ENCODE results near the gene SOCS1.

SOCS1 gene

GRCh38 chr16:11232302-11232851 is 23.6 kb downstream of the SOCS1 start:
- no peak for DNase-seq (ENCODE audit: low read depth)
- TF ChIP-seq, protein P1, sequence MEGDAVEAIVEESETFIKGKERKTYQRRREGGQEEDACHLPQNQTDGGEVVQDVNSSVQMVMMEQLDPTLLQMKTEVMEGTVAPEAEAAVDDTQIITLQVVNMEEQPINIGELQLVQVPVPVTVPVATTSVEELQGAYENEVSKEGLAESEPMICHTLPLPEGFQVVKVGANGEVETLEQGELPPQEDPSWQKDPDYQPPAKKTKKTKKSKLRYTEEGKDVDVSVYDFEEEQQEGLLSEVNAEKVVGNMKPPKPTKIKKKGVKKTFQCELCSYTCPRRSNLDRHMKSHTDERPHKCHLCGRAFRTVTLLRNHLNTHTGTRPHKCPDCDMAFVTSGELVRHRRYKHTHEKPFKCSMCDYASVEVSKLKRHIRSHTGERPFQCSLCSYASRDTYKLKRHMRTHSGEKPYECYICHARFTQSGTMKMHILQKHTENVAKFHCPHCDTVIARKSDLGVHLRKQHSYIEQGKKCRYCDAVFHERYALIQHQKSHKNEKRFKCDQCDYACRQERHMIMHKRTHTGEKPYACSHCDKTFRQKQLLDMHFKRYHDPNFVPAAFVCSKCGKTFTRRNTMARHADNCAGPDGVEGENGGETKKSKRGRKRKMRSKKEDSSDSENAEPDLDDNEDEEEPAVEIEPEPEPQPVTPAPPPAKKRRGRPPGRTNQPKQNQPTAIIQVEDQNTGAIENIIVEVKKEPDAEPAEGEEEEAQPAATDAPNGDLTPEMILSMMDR (conservative IDR thresholded peaks at IDR 0.05; ENCODE audit: low read depth, low read length), result no peak
- no peak overlapping the region for H3K4me3 ChIP-seq (ENCODE audit: low read length)

DNA sequence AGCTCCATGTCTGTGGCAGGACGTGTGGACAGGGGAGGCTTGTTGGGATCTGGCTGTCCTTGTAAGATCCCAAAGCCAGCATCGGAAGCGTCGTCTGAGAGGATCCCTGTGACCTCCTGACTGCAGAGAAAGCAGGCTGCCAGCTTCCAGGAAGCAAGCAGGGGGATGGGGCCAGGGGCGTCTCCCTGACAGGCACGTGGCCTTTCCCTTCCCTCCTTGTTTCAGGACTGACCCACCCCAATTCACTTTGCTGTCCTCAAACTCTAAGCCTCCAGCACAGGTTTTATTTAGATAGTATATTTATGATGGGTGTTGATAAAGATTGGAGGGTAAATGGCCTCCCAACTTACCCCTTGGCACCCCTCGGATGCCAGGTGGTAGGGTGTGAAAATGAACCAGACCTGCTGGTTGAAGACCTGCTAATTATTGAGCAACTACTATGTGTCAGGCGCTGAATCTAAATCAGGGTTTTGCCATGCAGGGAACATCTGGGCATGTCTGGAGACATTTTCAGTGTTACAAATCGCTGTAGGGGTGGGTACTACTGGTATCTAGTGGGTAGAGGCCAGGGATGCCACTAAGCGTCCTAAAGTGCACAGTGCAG is 24.5 kb downstream of the SOCS1 start:
- H3K4me3 ChIP-seq (ENCODE audit: low read length), result no peak overlapping the region
- DNase-seq (ENCODE audit: low read depth), result no peak
- TF ChIP-seq, protein P1 (conservative IDR thresholded peaks at IDR 0.05; ENCODE audit: low read depth, low read length), result no peak

GRCh38 chr16:11229906-11230305 is 26.1 kb downstream of the SOCS1 start:
- H3K4me3 ChIP-seq (ENCODE audit: low read length), result no peak overlapping the region
- DNase-seq (ENCODE audit: low read depth), result no peak
- TF ChIP-seq, protein P1 (conservative IDR thresholded peaks at IDR 0.05; ENCODE audit: low read depth, low read length), result no peak

DNA sequence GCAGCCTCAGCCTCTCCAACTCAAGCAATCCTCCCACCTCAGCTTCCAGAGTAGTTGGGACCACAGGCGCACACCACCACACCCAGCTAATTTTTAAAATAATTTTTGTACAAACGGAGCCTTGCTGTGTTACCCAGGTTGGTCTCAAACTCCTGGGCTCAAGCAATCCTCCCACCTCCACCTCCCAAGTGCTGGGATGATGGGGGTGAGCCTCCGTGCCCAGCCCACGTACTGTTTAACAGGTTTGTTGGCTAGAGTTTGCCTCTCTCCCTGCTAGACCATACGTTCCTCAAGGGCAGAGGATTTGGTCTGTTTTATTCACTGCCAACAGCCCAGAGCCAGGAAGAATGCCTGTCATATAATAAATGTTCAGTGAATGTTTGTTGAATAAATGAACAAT is 26.6 kb downstream of the SOCS1 start:
- H3K4me3 ChIP-seq (ENCODE audit: low read length), result no peak overlapping the region
- TF ChIP-seq, protein P1 (conservative IDR thresholded peaks at IDR 0.05; ENCODE audit: low read depth, low read length), result no peak
- DNase-seq (ENCODE audit: low read depth), result no peak

DNA sequence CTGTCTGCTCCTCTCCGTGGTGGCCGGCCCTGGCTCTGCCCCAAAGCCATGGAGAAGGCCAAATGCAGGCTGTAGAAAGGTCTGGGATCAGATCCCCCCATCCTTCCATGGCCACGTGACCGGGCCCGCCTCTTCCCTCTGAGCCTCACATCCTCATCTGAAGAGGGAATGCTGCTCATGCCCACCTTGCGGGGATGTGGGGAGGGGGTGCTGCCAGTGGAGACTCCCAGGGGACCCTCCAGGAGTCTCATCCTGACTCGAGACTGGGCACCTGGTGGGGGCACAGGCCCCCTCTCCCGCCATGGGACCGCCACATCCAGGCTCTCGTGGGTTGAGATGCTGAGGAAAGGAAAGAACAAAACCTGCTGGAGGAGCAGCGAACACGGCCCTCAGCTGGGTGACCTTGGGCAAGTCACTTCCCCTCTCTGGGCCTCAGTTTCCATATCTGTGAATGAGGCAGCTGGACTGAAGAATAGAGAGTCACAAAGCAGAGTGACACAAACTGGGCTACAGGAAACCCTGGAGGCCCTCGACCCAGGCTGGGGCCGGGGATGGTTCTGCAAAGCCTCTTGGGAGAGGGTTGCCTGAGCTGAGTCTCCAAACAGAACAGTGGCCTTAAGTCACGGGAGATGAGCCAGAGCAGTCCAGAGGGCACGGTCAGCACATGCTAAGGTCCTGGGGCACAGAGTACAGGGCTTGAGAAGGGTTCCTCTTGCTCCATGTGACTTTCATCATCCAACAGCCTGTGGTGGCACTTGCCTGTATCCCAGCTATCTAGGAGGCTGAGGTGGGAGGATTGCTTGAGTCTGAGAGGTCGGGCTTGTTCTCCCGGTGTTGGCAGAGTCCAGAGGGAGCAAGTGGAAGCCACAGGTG is 30.1 kb downstream of the SOCS1 start:
- no peak overlapping the region for H3K4me3 ChIP-seq (ENCODE audit: low read length)
- TF ChIP-seq, protein P1 (conservative IDR thresholded peaks at IDR 0.05; ENCODE audit: low read depth, low read length), result no peak
- no peak for DNase-seq (ENCODE audit: low read depth)

DNA sequence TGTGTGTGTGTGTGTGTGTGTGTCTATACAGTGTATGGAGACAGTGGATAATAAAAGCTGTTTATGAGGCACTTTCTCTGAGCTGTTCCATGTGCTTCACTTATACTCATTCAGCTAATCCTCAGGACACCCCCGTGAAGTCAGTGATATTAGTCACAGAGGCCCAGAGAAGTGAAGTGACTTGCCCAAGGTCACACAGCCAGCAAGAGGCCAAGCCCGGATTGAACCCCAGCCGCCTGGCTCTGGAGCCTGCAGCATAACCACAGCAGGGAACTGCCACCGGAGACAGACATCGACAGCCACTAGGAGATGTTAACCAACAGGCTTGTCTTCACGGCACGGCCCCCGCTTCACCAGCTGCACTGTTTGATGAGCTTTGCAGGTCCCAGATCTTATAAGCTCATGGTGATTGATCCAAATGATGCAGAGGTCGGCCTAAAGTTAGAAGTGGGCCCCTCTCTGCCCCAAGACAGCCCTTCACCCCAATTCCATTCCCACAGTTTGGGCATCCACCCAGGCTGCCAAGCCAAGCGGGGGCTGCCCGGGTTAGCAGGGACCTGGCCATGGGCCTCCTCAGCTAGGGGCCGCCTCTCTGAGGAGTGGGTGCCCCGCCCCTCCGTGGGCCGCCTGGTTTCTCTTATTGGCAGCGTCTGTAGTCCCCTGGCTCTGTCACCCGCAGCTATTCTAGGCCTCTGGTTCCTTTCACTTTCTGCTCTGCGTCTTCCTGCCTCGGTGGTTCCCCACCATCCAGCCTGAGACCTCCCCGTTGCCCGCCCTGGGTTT is 30.9 kb downstream of the SOCS1 start:
- TF ChIP-seq, protein P1 (conservative IDR thresholded peaks at IDR 0.05; ENCODE audit: low read depth, low read length), result no peak
- DNase-seq (ENCODE audit: low read depth), result no peak
- no peak overlapping the region for H3K4me3 ChIP-seq (ENCODE audit: low read length)

All from retinal pigment epithelial cell (primary cell).